ENCODE data around the gene RPS21.

RPS21 gene

DNA sequence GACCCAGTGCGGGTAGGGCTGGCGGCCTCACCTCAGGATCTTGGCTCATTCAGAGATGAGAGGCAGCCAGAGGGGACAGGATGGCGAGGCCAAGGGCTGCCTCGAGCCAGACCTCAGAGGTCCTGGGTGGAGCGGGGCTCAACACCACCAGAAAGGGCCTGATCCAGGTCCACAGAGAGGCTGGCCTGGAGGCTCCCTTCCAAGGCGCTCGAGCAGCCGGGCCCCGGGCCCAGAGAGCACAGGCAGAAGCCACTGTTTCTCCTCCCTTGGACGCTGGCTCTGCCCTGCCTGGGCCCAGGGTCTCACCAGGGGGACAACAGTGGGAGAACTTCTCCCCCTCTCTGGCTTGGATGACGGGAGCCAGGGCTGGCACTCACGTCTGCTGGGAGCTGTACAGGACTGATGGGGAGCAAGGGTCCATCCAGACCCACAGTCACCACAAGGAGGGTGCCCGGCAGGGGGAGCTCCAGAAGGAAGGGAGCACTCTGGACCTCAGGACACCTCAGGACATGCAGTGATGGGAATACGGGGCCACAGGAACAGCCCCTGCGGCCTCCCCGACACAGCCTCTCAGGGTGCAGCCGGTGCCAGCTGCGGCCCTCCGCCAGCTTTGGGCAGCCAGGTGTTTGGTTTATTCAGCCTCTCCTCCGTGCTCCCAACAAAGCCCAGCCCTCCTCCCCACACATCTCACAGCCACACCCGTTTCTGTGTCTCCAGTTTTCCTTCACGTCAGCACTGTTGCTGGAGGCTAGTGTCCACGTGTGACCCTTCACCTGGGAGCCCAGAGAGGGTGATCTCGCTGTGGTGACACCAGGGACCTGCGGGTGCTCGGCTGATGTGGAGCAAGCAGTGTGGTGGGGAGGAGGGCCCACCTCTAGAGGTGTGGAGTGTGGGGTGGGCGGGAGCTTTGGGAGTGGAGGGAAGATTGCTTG lies 8.7 kb downstream of the RPS21 start:
- TF ChIP-seq, protein P1, sequence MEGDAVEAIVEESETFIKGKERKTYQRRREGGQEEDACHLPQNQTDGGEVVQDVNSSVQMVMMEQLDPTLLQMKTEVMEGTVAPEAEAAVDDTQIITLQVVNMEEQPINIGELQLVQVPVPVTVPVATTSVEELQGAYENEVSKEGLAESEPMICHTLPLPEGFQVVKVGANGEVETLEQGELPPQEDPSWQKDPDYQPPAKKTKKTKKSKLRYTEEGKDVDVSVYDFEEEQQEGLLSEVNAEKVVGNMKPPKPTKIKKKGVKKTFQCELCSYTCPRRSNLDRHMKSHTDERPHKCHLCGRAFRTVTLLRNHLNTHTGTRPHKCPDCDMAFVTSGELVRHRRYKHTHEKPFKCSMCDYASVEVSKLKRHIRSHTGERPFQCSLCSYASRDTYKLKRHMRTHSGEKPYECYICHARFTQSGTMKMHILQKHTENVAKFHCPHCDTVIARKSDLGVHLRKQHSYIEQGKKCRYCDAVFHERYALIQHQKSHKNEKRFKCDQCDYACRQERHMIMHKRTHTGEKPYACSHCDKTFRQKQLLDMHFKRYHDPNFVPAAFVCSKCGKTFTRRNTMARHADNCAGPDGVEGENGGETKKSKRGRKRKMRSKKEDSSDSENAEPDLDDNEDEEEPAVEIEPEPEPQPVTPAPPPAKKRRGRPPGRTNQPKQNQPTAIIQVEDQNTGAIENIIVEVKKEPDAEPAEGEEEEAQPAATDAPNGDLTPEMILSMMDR (IDR thresholded peaks at IDR 0.05; ENCODE audit: low read depth, low read length, missing control alignments): no peak
- H3K4me3 ChIP-seq (ENCODE audit: low read depth, low read length): no peak overlapping the region
- in situ Hi-C loops (cut with HindIII; ENCODE audit: low sequenced_read_pairs): loop anchor here (25.0 kb wide), 1 partner anchor 108 kb away; no protein-coding TSS in a partner anchor
- DNase-seq (ENCODE audit: low read depth): no peak

DNA sequence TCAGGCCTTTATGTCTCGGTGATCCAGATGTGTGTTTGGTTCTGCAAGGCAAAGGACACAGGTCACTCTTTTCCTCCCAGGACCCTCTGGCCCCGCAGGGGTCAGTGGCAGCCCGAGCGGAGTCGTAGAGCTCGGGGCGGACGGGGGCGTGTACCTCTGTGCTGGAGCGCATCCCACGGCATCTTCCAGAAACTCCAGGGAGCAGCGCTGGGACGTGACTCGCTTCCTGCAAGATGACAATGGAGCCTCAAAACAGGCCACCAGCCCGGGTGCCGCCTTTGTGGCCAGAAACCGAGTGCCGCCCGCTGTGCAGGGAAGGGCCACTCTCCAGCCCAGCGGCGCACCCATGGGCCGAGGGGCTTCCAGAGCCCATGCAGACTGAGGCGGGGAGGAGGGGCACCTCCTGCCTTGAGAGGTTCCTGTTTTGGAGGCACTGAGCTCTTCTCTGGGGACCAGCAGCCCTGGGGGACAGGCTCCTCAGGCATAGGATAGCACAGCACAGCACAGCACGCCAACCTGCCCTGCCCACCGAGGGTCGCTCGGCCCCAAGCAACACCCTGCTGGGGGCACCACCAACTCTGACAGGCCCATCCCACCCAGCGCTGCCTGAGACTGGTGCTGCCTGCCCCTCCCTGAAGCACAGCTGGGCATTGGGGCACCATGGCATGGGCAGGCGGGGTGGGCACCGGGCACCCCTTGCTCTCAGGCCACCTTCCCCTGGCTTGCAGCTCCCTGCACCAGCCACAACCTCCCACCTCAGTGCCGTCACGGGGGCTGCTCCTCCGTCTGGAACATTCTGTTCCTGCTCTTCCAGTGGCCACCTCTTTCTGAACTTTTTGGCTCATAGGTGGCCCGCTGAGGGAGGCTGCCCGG lies 9.7 kb downstream of the RPS21 start:
- TF ChIP-seq, protein P1 (IDR thresholded peaks at IDR 0.05; ENCODE audit: low read depth, low read length, missing control alignments): no peak
- in situ Hi-C loops (cut with HindIII; ENCODE audit: low sequenced_read_pairs): loop anchor here (25.0 kb wide), 1 partner anchor 109 kb away; no protein-coding TSS in a partner anchor
- no peak overlapping the region for H3K4me3 ChIP-seq (ENCODE audit: low read depth, low read length)
- no peak for DNase-seq (ENCODE audit: low read depth)

DNA sequence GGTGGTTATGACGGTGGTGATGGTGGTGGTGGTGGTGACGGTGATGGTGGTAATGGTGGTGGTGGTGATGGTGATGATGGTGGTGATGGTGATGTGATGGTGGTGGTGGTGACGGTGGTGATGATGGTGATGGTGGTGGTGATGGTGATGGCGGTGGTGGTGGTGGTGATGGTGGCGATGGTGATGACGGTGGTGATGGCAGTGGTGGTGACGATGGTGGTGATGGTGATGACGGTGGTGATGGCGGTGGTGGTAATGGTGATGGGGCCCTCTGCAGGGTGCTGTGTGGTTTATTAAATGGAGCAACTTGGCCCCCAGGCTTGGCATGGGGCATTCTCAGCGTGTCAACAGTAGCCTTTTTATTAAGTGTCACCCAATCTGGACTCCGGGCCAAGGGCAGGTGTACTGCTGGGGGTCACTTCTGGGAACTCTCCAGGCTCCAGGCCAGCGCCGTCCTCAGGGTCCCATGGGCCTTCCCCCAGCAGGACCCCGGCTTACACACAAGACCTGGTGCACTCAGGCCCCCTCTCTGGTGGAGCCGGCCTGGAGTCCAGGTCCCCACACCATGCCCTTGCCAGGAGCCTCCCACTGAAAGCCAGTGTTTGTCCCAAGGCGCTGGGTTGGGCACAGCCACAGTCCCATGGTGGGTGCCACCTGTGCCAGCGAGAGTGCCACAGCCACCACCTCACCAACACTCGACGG lies 11.4 kb downstream of the RPS21 start:
- DNase-seq (ENCODE audit: low read depth): no peak
- H3K4me3 ChIP-seq (ENCODE audit: low read depth, low read length): no peak overlapping the region
- in situ Hi-C loops (cut with HindIII; ENCODE audit: low sequenced_read_pairs): loop anchor here (25.0 kb wide), 1 partner anchor 111 kb away; no protein-coding TSS in a partner anchor
- TF ChIP-seq, protein P1 (IDR thresholded peaks at IDR 0.05; ENCODE audit: low read depth, low read length, missing control alignments): no peak

DNA sequence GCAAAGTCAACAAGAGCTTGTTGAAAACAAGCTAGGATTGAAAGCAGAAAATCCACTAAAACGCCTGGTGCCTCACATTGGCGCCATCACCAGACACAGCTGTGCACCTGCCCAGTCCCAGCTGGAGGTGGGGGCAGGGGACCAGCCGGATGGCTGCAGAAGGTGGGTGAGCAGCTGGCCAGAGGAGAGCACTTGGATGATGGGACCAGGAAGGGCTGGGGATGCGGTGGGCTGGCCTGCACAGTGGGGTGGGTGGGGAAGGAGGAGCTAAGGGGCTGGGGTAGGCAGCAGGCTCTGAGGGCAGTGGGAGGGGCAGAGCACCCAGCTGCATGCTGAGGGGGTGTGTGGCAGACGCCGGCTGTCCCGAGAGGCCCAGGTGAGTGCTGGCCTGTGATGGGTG lies 13.1 kb downstream of the RPS21 start:
- no peak overlapping the region for H3K4me3 ChIP-seq (ENCODE audit: low read depth, low read length)
- no peak for DNase-seq (ENCODE audit: low read depth)
- in situ Hi-C loops (cut with HindIII; ENCODE audit: low sequenced_read_pairs): no loop called here
- TF ChIP-seq, protein P1 (IDR thresholded peaks at IDR 0.05; ENCODE audit: low read depth, low read length, missing control alignments): no peak

DNA sequence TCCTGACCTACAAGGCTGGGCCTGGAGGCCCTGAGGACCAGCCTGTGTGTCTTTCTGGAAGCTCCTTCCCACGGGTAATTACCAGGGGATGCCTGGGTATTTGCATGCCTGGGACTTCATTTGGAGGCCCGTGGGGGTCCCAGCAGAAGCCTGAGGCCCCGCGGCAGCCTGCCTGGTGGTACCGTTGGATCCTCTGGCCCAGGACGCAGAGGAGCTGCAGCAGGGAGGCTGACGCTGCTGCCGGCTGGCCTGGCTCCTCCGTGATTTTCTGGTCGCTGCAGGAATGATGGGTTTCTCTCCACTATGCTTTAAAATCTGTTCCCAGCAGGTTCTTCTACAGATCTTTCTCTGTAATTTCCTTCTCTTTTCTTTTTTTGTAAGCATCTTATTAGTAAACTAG lies 13.6 kb downstream of the RPS21 start:
- H3K4me3 ChIP-seq (ENCODE audit: low read depth, low read length): no peak overlapping the region
- in situ Hi-C loops (cut with HindIII; ENCODE audit: low sequenced_read_pairs): no loop called here
- no peak for DNase-seq (ENCODE audit: low read depth)
- TF ChIP-seq, protein P1 (IDR thresholded peaks at IDR 0.05; ENCODE audit: low read depth, low read length, missing control alignments): no peak

DNA sequence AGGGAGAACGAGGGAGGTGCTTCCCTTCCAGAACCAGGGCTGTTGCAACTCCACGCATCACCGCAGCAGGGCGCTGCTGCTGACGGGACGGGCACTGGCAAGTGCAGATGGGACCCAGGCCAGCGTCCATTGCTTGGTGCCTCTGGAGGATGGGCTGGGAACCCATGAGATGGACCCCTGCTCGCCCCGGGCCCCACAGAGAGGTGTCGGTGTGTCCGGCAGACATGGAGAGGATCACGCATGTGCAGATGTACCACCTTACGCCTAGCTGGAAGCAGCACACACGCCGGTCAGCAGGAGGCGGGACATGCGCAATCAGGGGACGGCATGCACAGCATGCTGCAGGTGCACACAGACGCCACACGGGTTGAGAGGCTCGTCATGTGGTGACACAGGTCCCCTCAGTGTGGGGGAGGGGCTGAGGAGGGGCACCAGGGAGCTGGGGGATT lies 14.5 kb downstream of the RPS21 start:
- TF ChIP-seq, protein P1 (IDR thresholded peaks at IDR 0.05; ENCODE audit: low read depth, low read length, missing control alignments): no peak
- H3K4me3 ChIP-seq (ENCODE audit: low read depth, low read length): no peak overlapping the region
- in situ Hi-C loops (cut with HindIII; ENCODE audit: low sequenced_read_pairs): no loop called here
- no peak for DNase-seq (ENCODE audit: low read depth)
